IMR-90 (cell line): ENCODE results near the gene GPD1. TPM values are rescaled to one million over a fixed set of nuclear protein-coding genes. Genes with fewer than 3 reads are reported as not detected.

Experiments used
- ATAC-seq: fragments of 200-7000 bp; cut with Tn5 transposase; 2 replicates; pipeline ENCODE4 v1.9.1; 2020; ENCODE audit warnings: low read depth, mild to moderate bottlenecking, moderate library complexity
- BruUV-seq: library from RNA; stranded (reverse); fragments of 400-500 nt; replicated peaks from 2 replicates; lab custom pipeline; 2021; lab: Mats Ljungman, UMichigan
- CTCF ChIA-PET: fragments of 300-600 bp; formaldehyde crosslinking; extraction: SDS; loops from one replicate; lab custom pipeline; 2021; ENCODE audit warnings: antibody characterized with exemption; lab: Yijun Ruan, JAX
- POLR2A ChIA-PET: fragments of 300-600 bp; sonication (Branson Sonifier 250); formaldehyde crosslinking; loops from one replicate; lab custom pipeline; 2022; ENCODE audit warnings: antibody characterized with exemption; ENCODE audit not compliant: unreplicated experiment; lab: Charles Lee
- DNase-seq: peaks from one replicate; pipeline ENCODE4 v3.0.0; 2013
- H2AFZ ChIP-seq: replicated peaks from 2 replicates; pipeline ENCODE3; 2013; ENCODE audit warnings: low read length, mild to moderate bottlenecking; ENCODE audit not compliant: poor library complexity
- H2AK5ac ChIP-seq: 2 replicates; pipeline ENCODE4 v1.6.1; 2013; ENCODE audit warnings: low read depth, low read length, inconsistent platforms
- H2AK9ac ChIP-seq: replicated peaks from 2 replicates; pipeline ENCODE3; 2013; ENCODE audit warnings: mild to moderate bottlenecking, low read depth, low read length, moderate library complexity; ENCODE audit not compliant: poor library complexity
- H2BK120ac ChIP-seq: 2 replicates; pipeline ENCODE4 v1.6.1; 2013; ENCODE audit warnings: low read depth, low read length, inconsistent platforms
- H2BK15ac ChIP-seq: 3 replicates; pipeline ENCODE4 v1.6.1; 2013; ENCODE audit warnings: low read depth, low read length, inconsistent platforms
- H2BK20ac ChIP-seq: 2 replicates; pipeline ENCODE4 v1.6.1; 2013; ENCODE audit warnings: low read depth, mild to moderate bottlenecking, inconsistent platforms, low read length, moderate library complexity
- H2BK5ac ChIP-seq: 2 replicates; pipeline ENCODE4 v1.6.1; 2013; ENCODE audit warnings: mild to moderate bottlenecking, low read depth, low read length, inconsistent platforms; ENCODE audit not compliant: poor library complexity, severe bottlenecking
- H3K14ac ChIP-seq: replicated peaks from 2 replicates; pipeline ENCODE4 v1.6.1; 2013; ENCODE audit warnings: low read depth, low read length, inconsistent platforms
- H3K18ac ChIP-seq: 2 replicates; pipeline ENCODE4 v1.6.1; 2013; ENCODE audit warnings: low read depth, low read length, control low read depth
- H3K23ac ChIP-seq: 2 replicates; pipeline ENCODE4 v1.6.1; 2013; ENCODE audit warnings: low read depth, low read length, inconsistent platforms
- H3K27ac ChIP-seq: 2 replicates; pipeline ENCODE4 v1.5.1; 2013; ENCODE audit warnings: mild to moderate bottlenecking, control low read depth, low read length; ENCODE audit not compliant: insufficient read depth
- H3K27me3 ChIP-seq: 2 replicates; pipeline ENCODE4 v1.6.1; 2013; ENCODE audit warnings: low read length; ENCODE audit not compliant: control insufficient read depth, insufficient read depth
- H3K36me3 ChIP-seq: 2 replicates; pipeline ENCODE4 v1.6.1; 2013; ENCODE audit warnings: low read length, mixed read lengths; ENCODE audit not compliant: control insufficient read depth, insufficient read depth
- H3K4ac ChIP-seq: 2 replicates; pipeline ENCODE4 v1.6.1; 2013; ENCODE audit warnings: low read depth, low read length, inconsistent platforms
- H3K4me1 ChIP-seq: 2 replicates; pipeline ENCODE4 v1.6.1; 2013; ENCODE audit warnings: low read length, mixed read lengths; ENCODE audit not compliant: control insufficient read depth, insufficient read depth
- H3K4me2 ChIP-seq: 2 replicates; pipeline ENCODE4 v1.6.1; 2013; ENCODE audit warnings: low read depth, mild to moderate bottlenecking, control low read depth, low read length, moderate library complexity
- H3K4me3 ChIP-seq: 2 replicates; pipeline ENCODE4 v1.5.1; 2013; ENCODE audit warnings: low read depth, mild to moderate bottlenecking, control low read depth, low read length, moderate library complexity; ENCODE audit not compliant: insufficient read depth
- H3K56ac ChIP-seq: 2 replicates; pipeline ENCODE4 v1.6.1; 2013; ENCODE audit warnings: low read length, inconsistent platforms; ENCODE audit not compliant: insufficient read depth; ENCODE audit errors: extremely low read depth
- H3K79me1 ChIP-seq, 2 experiments: 2 replicates each; pipeline ENCODE4 v1.6.1; 2013; ENCODE audit warnings: low read length in 2 of 2, inconsistent platforms in 1 of 2, low read depth in 1 of 2
- H3K9ac ChIP-seq: 2 replicates; pipeline ENCODE4 v1.6.1; 2013; ENCODE audit warnings: low read depth, low read length, control low read depth
- H3K9me1 ChIP-seq: 2 replicates; pipeline ENCODE4 v1.6.1; 2013; ENCODE audit warnings: low read length, inconsistent platforms; ENCODE audit not compliant: insufficient read depth
- H3K9me3 ChIP-seq: 2 replicates; pipeline ENCODE4 v1.6.1; 2013; ENCODE audit warnings: low read length; ENCODE audit not compliant: control insufficient read depth, insufficient read depth
- H4K20me1 ChIP-seq: 2 replicates; pipeline ENCODE4 v1.6.1; 2013; ENCODE audit warnings: low read length, inconsistent platforms; ENCODE audit not compliant: insufficient read depth
- H4K5ac ChIP-seq: 2 replicates; pipeline ENCODE4 v1.6.1; 2013; ENCODE audit warnings: mild to moderate bottlenecking, low read depth, low read length, control low read depth
- H4K8ac ChIP-seq, 2 experiments: 2 replicates each; pipeline ENCODE4 v1.6.1; 2013; ENCODE audit warnings: low read depth in 2 of 2, low read length in 2 of 2, control low read depth in 1 of 2, inconsistent platforms in 1 of 2
- H4K91ac ChIP-seq: 2 replicates; pipeline ENCODE4 v1.6.1; 2013; ENCODE audit warnings: low read depth, low read length, inconsistent platforms; ENCODE audit not compliant: insufficient read depth
- BHLHE40 ChIP-seq: fragments of 150-350 bp; IDR thresholded peaks from 2 replicates; pipeline ENCODE4 v1.6.1; 2016; ENCODE audit warnings: mild to moderate bottlenecking, low read depth, low read length
- ELK1 ChIP-seq: fragments of 150-350 bp; IDR thresholded peaks from 2 replicates; pipeline ENCODE4 v1.6.1; 2016; ENCODE audit warnings: low read depth, mild to moderate bottlenecking, low read length, moderate library complexity, borderline replicate concordance
- MAFK ChIP-seq: IDR thresholded peaks from 2 replicates; pipeline ENCODE4 v1.6.1; 2012; ENCODE audit warnings: low read depth, low read length, improper control_type of control experiment
- MXI1 ChIP-seq: IDR thresholded peaks from 2 replicates; pipeline ENCODE4 v1.6.1; 2012; ENCODE audit warnings: low read depth, mild to moderate bottlenecking, low read length, moderate library complexity, borderline replicate concordance
- SMC3 ChIP-seq: fragments of 150-350 bp; IDR thresholded peaks from 2 replicates; pipeline ENCODE4 v1.6.1; 2016; ENCODE audit warnings: low read depth, mild to moderate bottlenecking, antibody characterized with exemption, low read length, moderate library complexity
- WGBS, 2 experiments: methylation state at CpG; one replicate each; pipeline versions ENCODE4 v1.1.5 to v1.1.7; 2013; ENCODE audit warnings: missing lambda C conversion rate in 2 of 2; ENCODE audit not compliant: insufficient read length in 1 of 2; ENCODE audit errors: extremely low coverage in 2 of 2; 5-methylcytosine and 5-hydroxymethylcytosine counted together
- dilution Hi-C: fragments of 300-500 bp; cut with HindIII; formaldehyde crosslinking; loops from one replicate; pipeline ENCODE4 v1.14.3; 2018; ENCODE audit warnings: low sequenced_read_pairs; ENCODE audit not compliant: unreplicated experiment
- in situ Hi-C: fragments of 300-500 bp; cut with MboI; formaldehyde crosslinking; loops from 3 replicates; pipeline ENCODE4 v1.14.3; 2019; ENCODE audit warnings: low sequenced_read_pairs, inconsistent platforms, mixed read lengths
- intact Hi-C: fragments of 100-400 bp; cut with micrococcal nuclease; formaldehyde crosslinking; loops from 2 replicates; pipeline ENCODE4 v1.10.0; 2022
- polyA plus RNA-seq, 3 experiments: library from polyadenylated mRNA; depleted of rRNA; stranded (reverse); fragments of >200 nt; gene quantifications; 2 replicates each; pipeline ENCODE4 v1.2.3, GENCODE V29; 2012; ENCODE audit warnings: low replicate concordance in 1 of 3
- total RNA-seq: library from RNA; depleted of rRNA; stranded (reverse); fragments of >200 nt; gene quantifications from 2 replicates; pipeline ENCODE4 v1.2.3, GENCODE V29; 2012

The GPD1 gene
- total and polyA plus RNA-seq, 2 of the 4 experiments (the other 2 are of a cell fraction): 0.05 to 0.18 TPM

GRCh38 chr12:50142993-50143392 lies 39.2 kb downstream of the GPD1 start:
- Histone ChIP-seq H3K23ac (no peak overlapping the region), H2BK15ac (no peak overlapping the region), H3K36me3 (peaks cover 21% of the 10 kb centered on the region), H3K14ac (no peak overlapping the region), H3K27ac (no peak overlapping the region), H3K79me1 (peaks cover 16 to 39% of the 10 kb centered on the region in 2 experiments), H4K20me1 (no peaks in the 10 kb centered on the region), H3K9me1 (0 out of 2 replicates have a peak, but pooled peaks cover 5% of the 10 kb centered on the region), H2AK5ac (no peak overlapping the region), H2BK20ac (no peak overlapping the region), H3K56ac (no peak overlapping the region), H2BK5ac (no peak overlapping the region), H3K4me2 (no peak overlapping the region), H4K91ac (no peak overlapping the region), H3K9me3 (no peaks in the 10 kb centered on the region), H2AFZ (no peak overlapping the region), H3K27me3 (no peaks in the 10 kb centered on the region), H3K4ac (no peak overlapping the region), H4K5ac (no peak overlapping the region), H3K4me1 (peaks cover 3% of the 10 kb centered on the region; the same call in 1 of the 2 replicates), H2BK120ac (no peak overlapping the region), H4K8ac (no peak overlapping the region), H3K4me3 (no peak overlapping the region), H2AK9ac (no peak overlapping the region), H3K9ac (no peak overlapping the region), H3K18ac (no peak overlapping the region)
- ChIA-PET POLR2A (no interaction called here), CTCF (no interaction called here)
- WGBS, 2 experiments: 100% methylated on average over 3 of the region's 8 CpGs; no CpG with 5 or more reads in 1 of the 2 experiments
- DNase-seq (no peak), ATAC-seq (no peak)
- BruUV-seq: no TSS peak
- dilution Hi-C loops: no loop called here
- in situ Hi-C loops: no loop called here
- TF ChIP-seq BHLHE40 (no peak), MXI1 (no peak), MAFK (no peak), SMC3 (no peak), ELK1 (no peak)
- intact Hi-C loops: no loop called here
